Measurements from ENCODE around the gene MCC.

DNA sequence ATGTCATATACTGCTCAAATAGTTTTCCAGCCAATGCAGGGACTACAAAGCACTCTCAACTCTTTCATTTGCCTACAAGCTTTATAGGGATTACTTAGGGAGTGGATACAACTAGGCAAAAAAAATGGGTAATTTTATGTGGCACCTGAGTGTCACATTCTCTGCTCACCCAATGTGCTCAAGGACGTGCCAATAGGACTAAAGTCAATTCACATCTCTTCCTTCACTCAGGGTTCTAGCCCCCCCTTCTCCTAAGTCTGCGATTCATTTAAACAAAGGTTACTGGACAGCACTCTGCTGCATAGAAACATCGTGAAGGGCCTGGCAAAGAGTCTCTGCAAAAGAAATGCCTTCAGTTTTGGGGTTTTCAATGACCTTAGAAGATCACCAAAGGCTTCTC, 195.8 kb downstream of the MCC start:
- TF ChIP-seq EZH2 (IDR thresholded peaks at IDR 0.05; ENCODE audit: insufficient read depth, poor library complexity, severe bottlenecking) (no peak), EZH2phosphoT487 (IDR thresholded peaks at IDR 0.05; ENCODE audit: insufficient read depth, low read depth) (no peak)
